H1 (cell line): ENCODE data around the gene ZFP64. TPM values are rescaled to one million over a fixed set of nuclear protein-coding genes. Genes with fewer than 3 reads are reported as not detected.

Experiments used
- JUN ChIP-seq: IDR thresholded peaks from 2 replicates; pipeline ENCODE4 v1.6.1; 2011; ENCODE audit warnings: low read depth, mild to moderate bottlenecking, improper control_type of control experiment, low read length
- NANOG ChIP-seq: IDR thresholded peaks from 2 replicates; pipeline ENCODE4 v1.6.1; 2011; ENCODE audit warnings: low read length, low read depth, mild to moderate bottlenecking, inconsistent platforms; ENCODE audit not compliant: insufficient read depth, poor library complexity, severe bottlenecking
- RNF2 ChIP-seq: fragments of 200-900, 300-1000 bp; sonication (generic); IDR thresholded peaks from 2 replicates; pipeline ENCODE4 v1.7.1; 2016; ENCODE audit warnings: borderline replicate concordance, low read depth, mild to moderate bottlenecking, antibody characterized with exemption, low read length; ENCODE audit not compliant: poor library complexity, severe bottlenecking; ENCODE audit errors: missing control alignments
- polyA plus RNA-seq, 7 experiments: library from polyadenylated mRNA; depleted of rRNA in 3 of 7; stranded (reverse) in 5 of 7; unstranded in 2 of 7; fragments of >200 nt in 5 of 7; fragments of 200-250 nt in 2 of 7; gene quantifications; 1 replicate in 5 of 7; 2 replicates in 1 of 7; 4 replicates in 1 of 7; pipeline versions ENCODE4 v1.2.1 to v1.2.3, GENCODE V29; 2011 to 2013; ENCODE audit warnings: missing spikeins in 2 of 7, mixed read lengths in 2 of 7
- total RNA-seq: library from RNA; stranded (reverse); fragmentation: NEBNext Ultra II Directional; extraction: Animal tissue kit (Norgen Biotek cat#: 25700); gene quantifications from 2 replicates; pipeline ENCODE4 v1.2.1, GENCODE V29; 2021

ZFP64 gene
- total and polyA plus RNA-seq, 2 of the 8 experiments (the other 6 are each of a cell fraction or from before 2014, with no cell fraction given), result 25.3 to 43.7 TPM

- TF ChIP-seq NANOG, result no peak
- TF ChIP-seq RNF2, result no peak
- no peak for TF ChIP-seq JUN
- TF ChIP-seq, all 59 proteins: peak for 0
Measured at GRCh38 chr20:52190437-52191131, 995 bp downstream of the ZFP64 start (continued).
